Left lung (tissue), 10 donors: Measurements from ENCODE around the gene GNB1L. TPM values are rescaled to one million over a fixed set of nuclear protein-coding genes. Genes with fewer than 3 reads are reported as not detected.

Source experiments
- ATAC-seq: fragments of 200-7000 bp; cut with Tn5 transposase; one replicate; pipeline ENCODE4 v1.9.1; 2020; ENCODE audit warnings: moderate library complexity
- DNase-seq, 4 donors: peaks; one replicate each; pipeline ENCODE4 v3.0.0-alpha.2; 2013 to 2020
- H3K27ac ChIP-seq, 2 donors: fragments of 200-600 bp; sonication (generic) in 1 of 2; one replicate each; pipeline versions ENCODE4 v1.5.0 to v1.8.0; 2020 to 2021
- H3K27me3 ChIP-seq, 2 donors: fragments of 200-600 bp; sonication (generic) in 1 of 2; one replicate each; pipeline versions ENCODE4 v1.5.0 to v1.8.0; 2020 to 2021
- H3K36me3 ChIP-seq, 2 donors: fragments of 200-600 bp; sonication (generic) in 1 of 2; one replicate each; pipeline versions ENCODE4 v1.5.0 to v1.8.0; 2020 to 2021
- H3K4me1 ChIP-seq, 2 donors: fragments of 200-600 bp; one replicate each; pipeline ENCODE4 v1.8.0; 2021
- H3K4me3 ChIP-seq, 2 donors: fragments of 200-600 bp; sonication (generic) in 1 of 2; one replicate each; pipeline versions ENCODE4 v1.5.0 to v1.8.0; 2020 to 2021; ENCODE audit warnings: mild to moderate bottlenecking in 1 of 2
- H3K9me3 ChIP-seq, 2 donors: fragments of 200-600 bp; sonication (generic) in 1 of 2; one replicate each; pipeline versions ENCODE4 v1.5.0 to v1.8.0; 2020 to 2021
- intact Hi-C, 2 donors: fragments of 100-400 bp; cut with DNase I; formaldehyde crosslinking; loops; one replicate each; pipeline versions ENCODE4 v1.11.2 to v1.14.2; 2022
- polyA plus RNA-seq, 6 donors: library from polyadenylated mRNA; unstranded; fragments of 120-200 nt; gene quantifications; one replicate each; pipeline ENCODE4 v1.2.1, GENCODE V29; 2013; ENCODE audit not compliant: insufficient read length in 6 of 6
- total RNA-seq, 2 donors: library from RNA; stranded (reverse); fragmentation: NEBNext Ultra II Directional; extraction: Animal tissue kit (Norgen Biotek cat#: 25700); gene quantifications; one replicate each; pipeline ENCODE4 v1.2.1, GENCODE V29; 2021
- TF ChIP-seq, protein P1 (sequence below), 2 donors: fragments of 200-600 bp; sonication (generic) in 1 of 2; IDR thresholded peaks; one replicate each; pipeline versions ENCODE4 v1.5.0 to v1.8.0; 2021; ENCODE audit warnings: antibody characterized with exemption in 2 of 2
- donor health status: DM: no; HTN: yes; CAD: no.
- donor health status: DM: no; HTN: no; CAD: no.

The GNB1L gene
- total and polyA plus RNA-seq, 8 donors: 4.3 to 7.9 (median 5.5) TPM

DNA sequence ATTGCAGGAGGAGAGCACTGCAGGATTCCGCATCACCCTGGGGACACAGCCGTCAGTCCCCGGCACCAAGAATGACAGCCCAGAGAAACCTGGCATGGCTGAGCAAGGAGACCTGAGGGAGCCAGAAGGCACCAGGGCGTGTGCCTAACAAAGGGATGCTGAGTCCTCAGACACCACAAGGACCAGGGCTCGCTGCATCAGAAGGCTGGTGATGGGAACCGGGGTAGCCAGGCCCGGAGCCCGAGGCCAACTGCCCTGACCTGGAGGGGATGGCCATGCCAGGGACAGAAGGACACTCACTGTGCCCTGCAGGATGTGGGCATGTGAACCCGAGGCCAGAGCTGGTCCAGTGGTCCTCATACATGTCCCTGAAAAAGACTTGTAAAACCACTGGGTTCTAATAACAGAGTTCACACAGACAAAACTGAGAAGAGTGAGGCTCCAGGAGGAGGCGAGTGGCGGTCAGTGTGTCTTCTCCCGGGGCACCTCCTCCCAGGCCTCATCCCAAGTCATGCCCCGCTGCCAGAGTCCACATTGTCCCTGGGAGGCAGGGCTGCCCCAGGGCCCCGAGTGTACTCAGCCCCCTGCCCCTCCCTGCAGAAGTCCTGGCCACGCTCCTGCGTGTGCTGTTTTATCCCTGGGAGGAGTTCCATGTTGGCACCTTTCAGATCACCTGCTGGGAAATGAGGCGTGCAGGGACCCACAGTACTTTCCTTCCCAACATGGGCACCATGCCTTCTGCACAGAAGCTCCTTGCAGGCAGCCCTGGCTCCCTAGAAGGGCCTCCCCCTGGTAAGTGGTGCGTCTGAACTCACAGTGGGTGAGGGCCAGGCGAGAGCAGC is 51.6 kb downstream of the GNB1L start:
- DNase-seq (peak in 2 of 4 donors; percentile 25 to 58), ATAC-seq (no peak)
- no peaks in the 10 kb centered on the region for H3K9me3 ChIP-seq
- intact Hi-C loops: no loop called here
- H3K4me3 ChIP-seq: no peak overlapping the region
- H3K27me3 ChIP-seq: no peaks in the 10 kb centered on the region
- peaks cover 0 to 3% of the 10 kb centered on the region in 2 donors for H3K4me1 ChIP-seq
- H3K36me3 ChIP-seq: peaks cover 0 to 5% of the 10 kb centered on the region in 2 donors
- no peak overlapping the region for H3K27ac ChIP-seq
- TF ChIP-seq, protein P1, sequence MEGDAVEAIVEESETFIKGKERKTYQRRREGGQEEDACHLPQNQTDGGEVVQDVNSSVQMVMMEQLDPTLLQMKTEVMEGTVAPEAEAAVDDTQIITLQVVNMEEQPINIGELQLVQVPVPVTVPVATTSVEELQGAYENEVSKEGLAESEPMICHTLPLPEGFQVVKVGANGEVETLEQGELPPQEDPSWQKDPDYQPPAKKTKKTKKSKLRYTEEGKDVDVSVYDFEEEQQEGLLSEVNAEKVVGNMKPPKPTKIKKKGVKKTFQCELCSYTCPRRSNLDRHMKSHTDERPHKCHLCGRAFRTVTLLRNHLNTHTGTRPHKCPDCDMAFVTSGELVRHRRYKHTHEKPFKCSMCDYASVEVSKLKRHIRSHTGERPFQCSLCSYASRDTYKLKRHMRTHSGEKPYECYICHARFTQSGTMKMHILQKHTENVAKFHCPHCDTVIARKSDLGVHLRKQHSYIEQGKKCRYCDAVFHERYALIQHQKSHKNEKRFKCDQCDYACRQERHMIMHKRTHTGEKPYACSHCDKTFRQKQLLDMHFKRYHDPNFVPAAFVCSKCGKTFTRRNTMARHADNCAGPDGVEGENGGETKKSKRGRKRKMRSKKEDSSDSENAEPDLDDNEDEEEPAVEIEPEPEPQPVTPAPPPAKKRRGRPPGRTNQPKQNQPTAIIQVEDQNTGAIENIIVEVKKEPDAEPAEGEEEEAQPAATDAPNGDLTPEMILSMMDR (IDR thresholded peaks at IDR 0.05): no peak

DNA sequence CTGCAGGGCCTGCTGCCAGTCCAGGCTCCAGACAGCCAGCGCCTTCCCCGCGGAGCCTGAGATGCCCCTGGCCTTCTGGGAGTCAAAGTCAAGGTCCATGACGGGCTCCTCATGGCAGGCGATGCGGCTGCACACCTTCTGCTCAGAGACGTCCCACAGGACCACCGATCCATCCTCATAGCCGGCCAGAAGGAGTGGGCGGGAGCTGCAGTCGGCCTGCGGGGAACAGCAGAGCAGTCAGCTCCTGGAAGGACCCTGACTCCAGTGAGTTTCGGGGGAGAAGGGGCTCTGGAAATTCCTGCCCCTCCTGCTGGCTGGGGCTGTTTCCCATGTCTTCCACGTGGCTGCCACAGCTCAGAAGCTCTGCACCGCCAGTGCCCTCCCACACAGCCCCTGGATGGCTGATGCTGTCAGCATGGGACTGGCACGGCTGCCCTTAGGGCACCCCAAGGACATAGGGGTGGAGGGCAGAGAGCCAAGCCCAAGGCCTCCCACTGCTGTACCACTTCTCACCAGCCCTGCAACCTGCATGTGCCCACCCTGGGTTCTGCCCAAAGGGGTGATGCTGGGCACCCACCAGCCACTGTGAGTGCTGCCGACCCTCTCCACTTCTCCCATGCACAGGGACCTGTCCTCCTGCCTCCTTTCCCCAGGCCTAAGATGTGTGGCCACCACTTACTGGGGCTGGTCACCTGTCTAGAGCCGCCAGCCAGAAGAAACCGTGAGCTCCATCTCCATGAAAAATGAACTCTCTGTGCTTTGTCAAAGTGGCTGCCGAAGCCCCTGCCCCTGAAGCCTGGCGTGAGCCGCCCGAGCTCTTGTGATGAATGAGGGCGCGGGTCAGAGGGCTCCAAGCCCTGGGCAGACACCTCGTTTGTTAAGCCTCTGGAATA is 52.4 kb downstream of the GNB1L start:
- TF ChIP-seq, protein P1 (IDR thresholded peaks at IDR 0.05): no peak
- DNase-seq (peak in 1 of 4 donors; percentile 64), ATAC-seq (no peak)
- H3K9me3 ChIP-seq: no peaks in the 10 kb centered on the region
- H3K36me3 ChIP-seq: peaks cover 0 to 5% of the 10 kb centered on the region in 2 donors
- H3K4me1 ChIP-seq: peaks cover 0 to 3% of the 10 kb centered on the region in 2 donors
- H3K27me3 ChIP-seq: no peaks in the 10 kb centered on the region
- intact Hi-C loops: no loop called here
- no peak overlapping the region for H3K27ac ChIP-seq
- H3K4me3 ChIP-seq: no peak overlapping the region

DNA sequence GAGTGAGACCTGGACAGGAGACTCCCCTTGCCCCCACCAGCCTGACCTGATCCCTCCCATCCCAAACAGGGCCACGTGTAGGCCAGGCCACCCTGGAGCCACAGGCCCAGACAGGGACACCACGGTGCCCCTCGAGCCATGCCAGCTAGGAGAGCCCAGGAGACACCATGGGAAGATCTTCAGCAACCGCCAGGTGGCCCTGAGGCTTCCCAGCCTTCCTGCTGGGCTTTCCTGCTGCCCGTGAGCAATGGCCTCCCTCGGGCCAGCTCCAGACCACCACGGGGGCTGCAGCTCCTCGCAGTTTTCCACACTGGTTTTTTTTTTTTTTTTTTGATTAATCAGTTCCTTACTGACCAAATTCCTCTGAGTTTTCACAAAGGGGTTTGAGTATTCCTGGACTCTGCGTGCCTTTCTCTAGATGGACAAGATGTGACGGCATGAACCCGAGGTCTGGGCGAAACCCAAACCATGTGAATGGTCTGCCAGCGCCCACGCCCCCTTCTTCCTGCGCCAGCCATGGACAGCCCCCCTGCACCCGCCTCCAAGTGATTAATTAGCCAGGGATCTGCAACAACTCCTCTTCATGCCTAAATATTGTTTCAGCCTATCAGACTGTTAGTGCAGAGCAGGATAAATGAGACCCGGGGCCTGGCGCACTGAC is 53.2 kb downstream of the GNB1L start:
- Histone ChIP-seq H3K4me3 (no peak overlapping the region), H3K4me1 (peaks cover 0 to 3% of the 10 kb centered on the region in 2 donors), H3K36me3 (peaks cover 0 to 5% of the 10 kb centered on the region in 2 donors), H3K27ac (no peak overlapping the region), H3K9me3 (no peaks in the 10 kb centered on the region), H3K27me3 (no peaks in the 10 kb centered on the region)
- ATAC-seq (no peak), DNase-seq (peak in 1 of 4 donors; percentile 45)
- TF ChIP-seq, protein P1 (IDR thresholded peaks at IDR 0.05): no peak
- intact Hi-C loops: no loop called here

DNA sequence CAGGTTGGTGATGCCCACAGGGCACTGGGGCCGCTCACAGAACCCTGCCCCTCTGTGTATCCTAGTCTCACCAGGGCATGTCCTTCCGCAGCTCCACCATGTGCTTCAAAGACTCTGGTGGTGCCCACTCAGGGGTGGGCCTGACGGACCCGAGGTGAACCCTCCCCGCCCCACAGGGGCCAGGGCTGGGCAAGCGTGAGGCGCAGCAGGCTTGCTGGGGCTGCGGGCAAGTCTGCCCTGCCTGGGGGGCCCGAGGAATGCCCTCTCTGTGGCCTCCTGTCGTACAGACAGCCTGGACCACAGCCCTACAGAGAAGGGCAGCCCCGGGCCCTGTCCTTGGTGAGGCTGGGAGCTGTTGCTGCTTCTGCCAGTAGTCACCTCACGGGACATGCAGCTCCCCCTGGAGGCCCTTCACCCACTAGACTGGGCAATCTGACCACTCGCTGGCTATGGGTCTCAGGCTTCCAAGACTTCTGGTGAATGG is 53.9 kb downstream of the GNB1L start:
- no peak overlapping the region for H3K27ac ChIP-seq
- ATAC-seq: peak; percentile 14
- H3K27me3 ChIP-seq: no peaks in the 10 kb centered on the region
- peaks cover 0 to 5% of the 10 kb centered on the region in 2 donors for H3K36me3 ChIP-seq
- no peak overlapping the region for H3K4me3 ChIP-seq
- DNase-seq: peak in 1 of 4 donors; percentile 61
- H3K4me1 ChIP-seq: no peaks in the 10 kb centered on the region
- H3K9me3 ChIP-seq: no peaks in the 10 kb centered on the region
- intact Hi-C loops: no loop called here
- TF ChIP-seq, protein P1 (IDR thresholded peaks at IDR 0.05): no peak
